Measurements from ENCODE around the gene PPP1R3A.

The PPP1R3A gene

DNA sequence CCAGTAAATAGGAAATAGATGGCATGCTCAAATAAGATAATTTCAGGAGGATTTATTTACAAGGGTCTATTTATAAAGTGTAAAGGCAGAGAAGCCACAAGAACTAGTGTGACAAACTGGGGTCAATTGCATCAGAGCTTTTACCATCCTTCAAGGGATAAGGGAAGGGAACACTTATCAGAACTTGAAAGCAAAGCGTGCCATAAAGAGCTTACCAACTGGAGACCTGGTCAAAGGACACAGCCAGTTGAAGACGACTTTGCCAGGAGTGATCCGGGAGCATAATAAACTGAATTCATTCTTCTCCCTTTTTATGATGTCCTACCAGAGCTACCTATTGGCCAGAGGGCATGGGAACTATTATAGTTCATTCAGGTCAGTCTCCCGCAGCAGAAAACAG lies 3.2 kb upstream of the PPP1R3A start:
- no peaks in the 10 kb centered on the region for H3K9me3 ChIP-seq (ENCODE audit: low read length)
- no peaks in the 10 kb centered on the region for H3F3A ChIP-seq (ENCODE audit: insufficient read depth, low read length)
- no peak overlapping the region for H3K4me2 ChIP-seq (ENCODE audit: low read length)
- H3K4me3 ChIP-seq (ENCODE audit: low read depth, low read length, poor library complexity, severe bottlenecking), result no peak overlapping the region
- H3K4me1 ChIP-seq (ENCODE audit: insufficient read depth, low read length, severe bottlenecking), result no peaks in the 10 kb centered on the region
- no peak overlapping the region for H2AFZ ChIP-seq (ENCODE audit: low read length)
- TF ChIP-seq CTCF (IDR thresholded peaks at IDR 0.05; ENCODE audit: low read length), result no peak
- no peak for TF ChIP-seq EZH2 (IDR thresholded peaks at IDR 0.05; ENCODE audit: borderline replicate concordance, low read length)
- H3K27ac ChIP-seq (ENCODE audit: low read depth, low read length, poor library complexity, severe bottlenecking), result no peak overlapping the region
- no peak overlapping the region for H3K9ac ChIP-seq (ENCODE audit: low read length)
- no peaks in the 10 kb centered on the region for H3K27me3 ChIP-seq (ENCODE audit: insufficient read depth, low read length)
- no peaks in the 10 kb centered on the region for H4K20me1 ChIP-seq (ENCODE audit: insufficient read depth, low read length)
- H3K36me3 ChIP-seq (ENCODE audit: insufficient read depth, low read length), result no peaks in the 10 kb centered on the region
- no peaks in the 10 kb centered on the region for H3K9me2 ChIP-seq (ENCODE audit: low read depth, low read length)
- H3K79me2 ChIP-seq (ENCODE audit: insufficient read depth, low read length), result no peaks in the 10 kb centered on the region

- Histone ChIP-seq H3K4me3 (ENCODE audit: low read depth, low read length, poor library complexity, severe bottlenecking) (no peak overlapping the region), H4K20me1 (ENCODE audit: insufficient read depth, low read length) (no peaks in the 10 kb centered on the region), H3K9me3 (ENCODE audit: low read length) (no peaks in the 10 kb centered on the region), H3K27ac (ENCODE audit: low read depth, low read length, poor library complexity, severe bottlenecking) (no peak overlapping the region), H3K36me3 (ENCODE audit: insufficient read depth, low read length) (no peaks in the 10 kb centered on the region), H3K4me2 (ENCODE audit: low read length) (no peak overlapping the region), H3F3A (ENCODE audit: insufficient read depth, low read length) (no peaks in the 10 kb centered on the region), H3K9me2 (ENCODE audit: low read depth, low read length) (no peaks in the 10 kb centered on the region), H3K79me2 (ENCODE audit: insufficient read depth, low read length) (no peaks in the 10 kb centered on the region), H3K27me3 (ENCODE audit: insufficient read depth, low read length) (no peaks in the 10 kb centered on the region), H2AFZ (ENCODE audit: low read length) (no peak overlapping the region), H3K9ac (ENCODE audit: low read length) (no peak overlapping the region), H3K4me1 (ENCODE audit: insufficient read depth, low read length, severe bottlenecking) (no peaks in the 10 kb centered on the region)
- TF ChIP-seq CTCF (IDR thresholded peaks at IDR 0.05; ENCODE audit: low read length), result no peak
These were observed 2.6 kb upstream of the PPP1R3A start for GRCh38 chr7:113921363-113921762.

DNA sequence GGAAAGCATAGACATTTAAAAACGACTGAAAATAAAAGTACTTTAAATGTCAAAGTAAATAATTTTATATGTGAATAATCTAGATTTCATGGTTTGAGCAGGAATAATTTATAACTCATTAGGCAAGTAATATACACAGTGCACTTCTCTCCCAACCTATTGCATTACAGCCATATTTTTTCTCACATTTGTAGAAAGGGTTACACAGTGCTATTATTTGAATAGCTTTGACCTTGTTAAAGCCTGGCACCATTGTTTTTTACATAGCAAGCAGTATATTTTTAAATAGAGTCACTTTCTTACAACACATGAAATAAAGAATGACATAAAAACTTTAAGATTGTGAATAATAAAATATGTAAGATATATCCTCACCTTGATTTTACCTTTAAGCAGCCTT lies 969 bp downstream of the PPP1R3A start:
- H3K27ac ChIP-seq (ENCODE audit: low read depth, low read length, poor library complexity, severe bottlenecking), result no peak overlapping the region
- no peak overlapping the region for H2AFZ ChIP-seq (ENCODE audit: low read length)
- TF ChIP-seq EZH2 (IDR thresholded peaks at IDR 0.05; ENCODE audit: borderline replicate concordance, low read length), result no peak
- no peak for TF ChIP-seq CTCF (IDR thresholded peaks at IDR 0.05; ENCODE audit: low read length)
- H3K9me2 ChIP-seq (ENCODE audit: low read depth, low read length), result no peaks in the 10 kb centered on the region
- no peaks in the 10 kb centered on the region for H4K20me1 ChIP-seq (ENCODE audit: insufficient read depth, low read length)
- no peaks in the 10 kb centered on the region for H3K79me2 ChIP-seq (ENCODE audit: insufficient read depth, low read length)
- H3K4me3 ChIP-seq (ENCODE audit: low read depth, low read length, poor library complexity, severe bottlenecking), result no peak overlapping the region
- no peaks in the 10 kb centered on the region for H3K36me3 ChIP-seq (ENCODE audit: insufficient read depth, low read length)
- no peaks in the 10 kb centered on the region for H3K4me1 ChIP-seq (ENCODE audit: insufficient read depth, low read length, severe bottlenecking)
- no peaks in the 10 kb centered on the region for H3K9me3 ChIP-seq (ENCODE audit: low read length)
- H3F3A ChIP-seq (ENCODE audit: insufficient read depth, low read length), result no peaks in the 10 kb centered on the region
- H3K27me3 ChIP-seq (ENCODE audit: insufficient read depth, low read length), result no peaks in the 10 kb centered on the region
- H3K9ac ChIP-seq (ENCODE audit: low read length), result no peak overlapping the region
- H3K4me2 ChIP-seq (ENCODE audit: low read length), result no peak overlapping the region

Data from OCI-LY1 (cell line).